ENCODE results near the gene SWSAP1. TPM values are rescaled to one million over a fixed set of nuclear protein-coding genes. Genes with fewer than 3 reads are reported as not detected.

The SWSAP1 gene
- total and polyA plus RNA-seq, 12 donors, result 0.53 to 3.1 (median 1.7) TPM

DNA sequence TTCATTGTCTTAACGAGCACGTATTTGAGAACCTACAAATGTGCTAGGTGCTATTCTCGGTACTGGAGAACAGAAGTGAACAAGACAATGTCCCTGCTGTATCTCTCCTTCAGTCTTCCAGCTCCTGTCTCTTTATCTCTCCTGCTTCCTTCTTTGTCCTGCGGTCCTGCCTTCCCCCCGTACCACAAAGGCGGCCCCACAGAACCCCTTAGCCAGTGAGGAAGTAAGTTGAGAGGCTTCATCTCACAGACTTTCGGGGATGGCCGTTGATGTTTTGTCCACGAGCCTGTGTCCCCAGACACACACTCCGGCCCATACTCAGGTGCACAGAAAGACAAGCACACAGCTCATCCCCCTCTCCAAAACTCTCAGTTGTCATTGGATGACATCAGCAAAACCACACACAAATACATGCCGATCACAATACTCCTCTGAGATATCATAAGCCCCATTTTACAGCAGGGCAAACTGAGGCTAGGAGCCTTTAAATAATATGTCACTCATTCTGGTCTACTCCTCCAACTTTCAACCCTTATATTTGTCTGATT, 507 bp upstream of the SWSAP1 start:
- ATAC-seq (no peak), DNase-seq (no peak)
- 35 to 40% methylated on average over 11 of the region's 11 CpGs for WGBS, 2 donors
- Histone ChIP-seq H3K4me1 (peaks cover 3 to 44% (median 30%) of the 10 kb centered on the region in 9 donors), H3K36me3 (peaks cover 0 to 23% (median 0%) of the 10 kb centered on the region in 9 donors), H3K9me3 (no peaks in the 10 kb centered on the region), H3K27me3 (no peaks in the 10 kb centered on the region), H3K4me3 (peak overlapping the region in 9 of 10 donors; percentile 41 to 80 (median 70)), H3K27ac (peak overlapping the region in 9 of 10 donors; percentile 87 to 97 (median 95))
- TF ChIP-seq, protein P1, sequence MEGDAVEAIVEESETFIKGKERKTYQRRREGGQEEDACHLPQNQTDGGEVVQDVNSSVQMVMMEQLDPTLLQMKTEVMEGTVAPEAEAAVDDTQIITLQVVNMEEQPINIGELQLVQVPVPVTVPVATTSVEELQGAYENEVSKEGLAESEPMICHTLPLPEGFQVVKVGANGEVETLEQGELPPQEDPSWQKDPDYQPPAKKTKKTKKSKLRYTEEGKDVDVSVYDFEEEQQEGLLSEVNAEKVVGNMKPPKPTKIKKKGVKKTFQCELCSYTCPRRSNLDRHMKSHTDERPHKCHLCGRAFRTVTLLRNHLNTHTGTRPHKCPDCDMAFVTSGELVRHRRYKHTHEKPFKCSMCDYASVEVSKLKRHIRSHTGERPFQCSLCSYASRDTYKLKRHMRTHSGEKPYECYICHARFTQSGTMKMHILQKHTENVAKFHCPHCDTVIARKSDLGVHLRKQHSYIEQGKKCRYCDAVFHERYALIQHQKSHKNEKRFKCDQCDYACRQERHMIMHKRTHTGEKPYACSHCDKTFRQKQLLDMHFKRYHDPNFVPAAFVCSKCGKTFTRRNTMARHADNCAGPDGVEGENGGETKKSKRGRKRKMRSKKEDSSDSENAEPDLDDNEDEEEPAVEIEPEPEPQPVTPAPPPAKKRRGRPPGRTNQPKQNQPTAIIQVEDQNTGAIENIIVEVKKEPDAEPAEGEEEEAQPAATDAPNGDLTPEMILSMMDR (IDR thresholded peaks at IDR 0.05), result no peak
- intact Hi-C loops (cut with DNase I), result loop anchor here in 3 of 10 donors (1.0 to 10.0 kb wide), 5 partner anchors 28 to 221 kb away; partner anchors contain the start of genes CCDC159 (in 1 of the 3), ODAD3 (in 1 of the 3), PRKCSH (in 1 of the 3) and RAB3D (in 1 of the 3)

DNA sequence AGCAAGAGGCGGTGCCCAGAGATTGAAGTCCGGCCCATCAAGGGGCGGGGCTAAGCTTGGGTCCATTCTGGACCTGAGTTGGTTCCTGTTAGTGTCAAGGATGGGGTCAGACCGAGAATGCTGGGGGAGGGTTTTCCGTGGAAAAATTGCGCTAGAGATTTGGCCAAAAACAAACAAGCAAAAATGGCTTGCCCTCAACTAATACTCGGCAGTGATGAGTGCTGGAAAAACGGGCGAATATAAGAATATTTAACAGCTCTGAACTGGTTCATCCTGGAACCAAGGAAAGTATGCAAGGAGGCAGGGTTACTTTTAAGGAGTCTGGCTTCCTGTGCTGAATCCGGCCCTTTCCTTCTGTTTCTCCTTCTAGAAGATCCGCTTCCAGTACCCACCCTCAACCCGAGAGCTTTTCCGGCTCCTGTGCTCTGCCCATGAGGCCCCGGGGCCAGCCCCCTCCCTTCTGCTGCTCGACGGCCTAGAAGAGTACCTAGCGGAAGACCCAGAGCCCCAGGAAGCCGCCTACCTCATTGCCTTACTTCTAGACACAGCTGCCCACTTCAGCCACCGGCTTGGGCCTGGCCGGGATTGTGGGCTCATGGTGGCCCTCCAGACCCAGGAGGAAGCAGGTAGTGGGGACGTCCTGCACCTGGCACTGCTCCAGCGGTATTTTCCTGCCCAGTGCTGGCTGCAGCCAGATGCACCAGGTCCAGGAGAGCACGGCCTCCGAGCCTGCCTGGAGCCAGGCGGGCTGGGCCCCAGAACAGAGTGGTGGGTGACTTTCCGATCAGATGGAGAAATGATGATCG, 880 bp downstream of the SWSAP1 start:
- H3K4me1 ChIP-seq, result peaks cover 3 to 50% (median 33%) of the 10 kb centered on the region in 9 donors

DNA sequence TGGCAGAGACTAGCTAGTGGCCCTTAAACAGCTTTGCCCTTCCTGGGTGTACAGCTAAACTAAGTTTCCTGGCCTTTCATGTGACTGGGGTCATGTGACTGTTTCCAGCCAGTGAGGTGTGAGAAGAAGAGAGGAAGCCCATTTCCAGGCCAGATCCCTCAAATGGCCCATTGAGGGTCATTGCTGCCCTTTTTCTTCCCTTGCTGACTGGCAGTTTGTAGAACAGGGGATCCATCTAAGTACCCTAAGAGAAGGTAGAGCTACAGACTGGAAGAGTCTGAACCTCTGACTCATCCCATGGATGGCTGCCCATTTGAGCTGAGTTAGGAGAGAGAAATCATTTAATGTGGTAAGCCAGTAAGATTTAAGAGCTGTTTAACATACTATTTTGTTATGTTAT, 2.8 kb downstream of the SWSAP1 start:
- intact Hi-C loops (cut with DNase I), result loop anchor here in 3 of 10 donors (5.0 to 10.0 kb wide), 4 partner anchors 70 to 218 kb away; partner anchors contain the start of genes TSPAN16 (in 1 of the 3) and ZNF627 (in 1 of the 3)
- Histone ChIP-seq H3K27ac (peak overlapping the region in 4 of 10 donors; percentile 10 to 95 (median 68)), H3K4me1 (peaks cover 9 to 64% (median 48%) of the 10 kb centered on the region in 9 donors), H3K27me3 (peaks cover 0 to 5% (median 0%) of the 10 kb centered on the region in 7 donors), H3K36me3 (peaks cover 0 to 13% (median 0%) of the 10 kb centered on the region in 9 donors), H3K4me3 (no peak overlapping the region), H3K9me3 (no peaks in the 10 kb centered on the region)
- DNase-seq (no peak), ATAC-seq (no peak)
- TF ChIP-seq, protein P1 (IDR thresholded peaks at IDR 0.05), result no peak

More for the DNA sequence above, 880 bp downstream of the SWSAP1 start:
- ATAC-seq, result peak in 6 of 8 donors; percentile 2 to 21 (median 14)
- peak overlapping the region; percentile 7 to 80 (median 67) for H3K4me3 ChIP-seq
- 10 to 14% methylated on average over 27 of the region's 27 CpGs for WGBS, 2 donors
- no peaks in the 10 kb centered on the region for H3K27me3 ChIP-seq
- peak; percentile 50 to 53 for DNase-seq
- H3K9me3 ChIP-seq, result no peaks in the 10 kb centered on the region
- peak overlapping the region; percentile 26 to 97 (median 95) for H3K27ac ChIP-seq
- TF ChIP-seq, protein P1 (IDR thresholded peaks at IDR 0.05), result no peak
- intact Hi-C loops (cut with DNase I), result loop anchor here in 3 of 10 donors (5.0 to 10.0 kb wide), 4 partner anchors 72 to 219 kb away; partner anchors contain the start of genes TSPAN16 (in 1 of the 3) and ZNF627 (in 1 of the 3)
- H3K36me3 ChIP-seq, result peaks cover 0 to 17% (median 0%) of the 10 kb centered on the region in 9 donors

DNA sequence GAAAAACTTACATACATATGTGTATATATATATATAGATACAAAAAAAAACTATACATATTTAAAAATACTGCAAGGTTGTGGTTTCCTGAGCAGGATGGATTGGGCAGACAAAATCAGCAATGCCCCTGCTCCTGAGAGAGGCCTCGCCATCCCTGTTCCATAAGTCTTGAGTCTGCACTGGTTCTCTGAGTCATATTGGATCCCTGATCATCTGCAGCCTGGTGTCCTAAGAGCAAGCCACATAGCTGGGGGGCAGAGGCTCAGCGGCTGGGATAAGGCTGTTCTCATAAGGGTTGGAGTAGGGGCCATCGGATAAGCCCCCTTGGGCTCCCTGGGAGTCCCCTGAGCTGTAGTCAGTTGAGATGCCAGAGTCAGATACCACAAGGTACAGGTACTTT, 3.3 kb downstream of the SWSAP1 start:
- Histone ChIP-seq H3K4me3 (no peak overlapping the region), H3K4me1 (peaks cover 9 to 69% (median 49%) of the 10 kb centered on the region in 9 donors), H3K27me3 (peaks cover 0 to 11% (median 3%) of the 10 kb centered on the region in 7 donors), H3K36me3 (peaks cover 0 to 13% (median 0%) of the 10 kb centered on the region in 9 donors), H3K9me3 (no peaks in the 10 kb centered on the region), H3K27ac (peak overlapping the region in 2 of 10 donors; percentile 10 to 94)
- ATAC-seq (no peak), DNase-seq (no peak)
- TF ChIP-seq, protein P1 (IDR thresholded peaks at IDR 0.05), result no peak
- WGBS, 2 donors, result 95 to 97% methylated on average over 3 of the region's 3 CpGs
- intact Hi-C loops (cut with DNase I), result loop anchor here in 3 of 10 donors (5.0 to 10.0 kb wide), 4 partner anchors 70 to 217 kb away; partner anchors contain the start of genes TSPAN16 (in 1 of the 3) and ZNF627 (in 1 of the 3)
